Neuron (in vitro differentiated cells): ENCODE results near the gene MASP1.

Source experiments
- H2AFZ ChIP-seq: one replicate; pipeline ENCODE4 v1.6.1; 2013; ENCODE audit warnings: low read depth, mild to moderate bottlenecking, inconsistent platforms, low read length, moderate library complexity
- H3K27me3 ChIP-seq: one replicate; pipeline ENCODE4 v1.6.1; 2013; ENCODE audit warnings: low read length; ENCODE audit not compliant: insufficient read depth
- H3K36me3 ChIP-seq: one replicate; pipeline ENCODE4 v1.6.1; 2013; ENCODE audit warnings: low read length; ENCODE audit not compliant: insufficient read depth
- H3K4me1 ChIP-seq: one replicate; pipeline ENCODE4 v1.6.1; 2013; ENCODE audit warnings: low read length; ENCODE audit not compliant: insufficient read depth
- H3K4me3 ChIP-seq: 2 replicates; pipeline ENCODE4 v1.5.1; 2013; ENCODE audit warnings: mild to moderate bottlenecking, low read length, moderate library complexity
- H3K9me3 ChIP-seq: one replicate; pipeline ENCODE4 v1.6.1; 2013; ENCODE audit warnings: low read length

Gene MASP1

GRCh38 chr3:187290503-187290902 lies 1.0 kb downstream of the MASP1 start:
- Histone ChIP-seq H3K36me3 (no peaks in the 10 kb centered on the region), H3K4me1 (peaks cover 14% of the 10 kb centered on the region), H3K9me3 (no peaks in the 10 kb centered on the region), H3K27me3 (peaks cover 3% of the 10 kb centered on the region), H3K4me3 (no peak overlapping the region), H2AFZ (no peak overlapping the region)

- Histone ChIP-seq H3K36me3 (no peaks in the 10 kb centered on the region), H3K9me3 (no peaks in the 10 kb centered on the region), H3K4me3 (no peak overlapping the region), H3K4me1 (peaks cover 14% of the 10 kb centered on the region), H3K27me3 (peaks cover 3% of the 10 kb centered on the region), H2AFZ (no peak overlapping the region)
Measured at GRCh38 chr3:187288855-187289605, 2.5 kb downstream of the MASP1 start.

- Histone ChIP-seq H3K27me3 (peaks cover 3% of the 10 kb centered on the region), H3K4me3 (no peak overlapping the region), H3K36me3 (no peaks in the 10 kb centered on the region), H3K4me1 (peaks cover 14% of the 10 kb centered on the region), H2AFZ (no peak overlapping the region), H3K9me3 (no peaks in the 10 kb centered on the region)
Measured at GRCh38 chr3:187288131-187288854, 3.2 kb downstream of the MASP1 start.

- H2AFZ ChIP-seq, result no peak overlapping the region
- H3K4me3 ChIP-seq, result no peak overlapping the region
- H3K4me1 ChIP-seq, result peaks cover 14% of the 10 kb centered on the region
- H3K36me3 ChIP-seq, result no peaks in the 10 kb centered on the region
- no peaks in the 10 kb centered on the region for H3K9me3 ChIP-seq
- H3K27me3 ChIP-seq, result peaks cover 3% of the 10 kb centered on the region
Measured at GRCh38 chr3:187287256-187287655, 4.3 kb downstream of the MASP1 start.

GRCh38 chr3:187286467-187287059 lies 5.0 kb downstream of the MASP1 start:
- H3K36me3 ChIP-seq, result no peaks in the 10 kb centered on the region
- H3K9me3 ChIP-seq, result no peaks in the 10 kb centered on the region
- no peak overlapping the region for H2AFZ ChIP-seq
- peaks cover 3% of the 10 kb centered on the region for H3K27me3 ChIP-seq
- H3K4me3 ChIP-seq, result no peak overlapping the region
- H3K4me1 ChIP-seq, result peaks cover 7% of the 10 kb centered on the region

- no peaks in the 10 kb centered on the region for H3K27me3 ChIP-seq
- H3K9me3 ChIP-seq, result no peaks in the 10 kb centered on the region
- no peaks in the 10 kb centered on the region for H3K36me3 ChIP-seq
- H3K4me3 ChIP-seq, result no peak overlapping the region
- H3K4me1 ChIP-seq, result no peaks in the 10 kb centered on the region
- H2AFZ ChIP-seq, result no peak overlapping the region
Measured at GRCh38 chr3:187281191-187281714, 10.3 kb downstream of the MASP1 start.

GRCh38 chr3:187280644-187281043 lies 10.9 kb downstream of the MASP1 start:
- Histone ChIP-seq H2AFZ (no peak overlapping the region), H3K4me3 (no peak overlapping the region), H3K4me1 (peaks cover 3% of the 10 kb centered on the region), H3K27me3 (no peaks in the 10 kb centered on the region), H3K9me3 (no peaks in the 10 kb centered on the region), H3K36me3 (no peaks in the 10 kb centered on the region)

- no peak overlapping the region for H2AFZ ChIP-seq
- H3K4me3 ChIP-seq, result no peak overlapping the region
- no peaks in the 10 kb centered on the region for H3K27me3 ChIP-seq
- H3K4me1 ChIP-seq, result peaks cover 10% of the 10 kb centered on the region
- H3K36me3 ChIP-seq, result no peaks in the 10 kb centered on the region
- no peaks in the 10 kb centered on the region for H3K9me3 ChIP-seq
Measured at GRCh38 chr3:187277129-187277462, 14.4 kb downstream of the MASP1 start.

GRCh38 chr3:187276397-187277128 lies 15.0 kb downstream of the MASP1 start:
- no peaks in the 10 kb centered on the region for H3K36me3 ChIP-seq
- peaks cover 10% of the 10 kb centered on the region for H3K4me1 ChIP-seq
- no peak overlapping the region for H3K4me3 ChIP-seq
- no peaks in the 10 kb centered on the region for H3K9me3 ChIP-seq
- H3K27me3 ChIP-seq, result no peaks in the 10 kb centered on the region
- H2AFZ ChIP-seq, result no peak overlapping the region

GRCh38 chr3:187274977-187275338 lies 16.6 kb downstream of the MASP1 start:
- H2AFZ ChIP-seq, result no peak overlapping the region
- no peaks in the 10 kb centered on the region for H3K27me3 ChIP-seq
- H3K36me3 ChIP-seq, result no peaks in the 10 kb centered on the region

GRCh38 chr3:187274315-187274976 lies 17.1 kb downstream of the MASP1 start:
- H3K27me3 ChIP-seq, result no peaks in the 10 kb centered on the region
- H3K4me1 ChIP-seq, result peaks cover 10% of the 10 kb centered on the region
- no peaks in the 10 kb centered on the region for H3K36me3 ChIP-seq
- H2AFZ ChIP-seq, result no peak overlapping the region
- no peaks in the 10 kb centered on the region for H3K9me3 ChIP-seq
- H3K4me3 ChIP-seq, result no peak overlapping the region

More at GRCh38 chr3:187274977-187275338, 16.6 kb downstream of the MASP1 start:
- Histone ChIP-seq H3K9me3 (no peaks in the 10 kb centered on the region), H3K4me3 (no peak overlapping the region), H3K4me1 (peaks cover 10% of the 10 kb centered on the region)

- no peaks in the 10 kb centered on the region for H3K27me3 ChIP-seq
- H3K36me3 ChIP-seq, result no peaks in the 10 kb centered on the region
- H3K9me3 ChIP-seq, result no peaks in the 10 kb centered on the region
- peaks cover 10% of the 10 kb centered on the region for H3K4me1 ChIP-seq
- no peak overlapping the region for H3K4me3 ChIP-seq
- no peak overlapping the region for H2AFZ ChIP-seq
Measured at GRCh38 chr3:187271582-187271981, 20.0 kb downstream of the MASP1 start.
